ENCODE data around the gene TRAPPC10.

The TRAPPC10 gene

GRCh38 chr21:44002511-44002910 lies 9.6 kb upstream of the TRAPPC10 start:
- DNase-seq, result no peak
- no peak for TF ChIP-seq GATA1 (IDR thresholded peaks at IDR 0.05; ENCODE audit: low read depth, low read length)
- no peak for TF ChIP-seq POLR2A (IDR thresholded peaks at IDR 0.05; ENCODE audit: low read length)

GRCh38 chr21:44003307-44003966 lies 8.7 kb upstream of the TRAPPC10 start:
- TF ChIP-seq POLR2A (IDR thresholded peaks at IDR 0.05; ENCODE audit: low read length) (no peak), GATA1 (IDR thresholded peaks at IDR 0.05; ENCODE audit: low read depth, low read length) (no peak)
- no peak for DNase-seq

GRCh38 chr21:44005071-44005470 lies 7.0 kb upstream of the TRAPPC10 start:
- no peak for TF ChIP-seq GATA1 (IDR thresholded peaks at IDR 0.05; ENCODE audit: low read depth, low read length)
- TF ChIP-seq POLR2A (IDR thresholded peaks at IDR 0.05; ENCODE audit: low read length), result no peak

GRCh38 chr21:44005593-44005992 lies 6.5 kb upstream of the TRAPPC10 start:
- DNase-seq, result no peak
- TF ChIP-seq GATA1 (IDR thresholded peaks at IDR 0.05; ENCODE audit: low read depth, low read length) (no peak), POLR2A (IDR thresholded peaks at IDR 0.05; ENCODE audit: low read length) (no peak)

More at GRCh38 chr21:44005071-44005470, 7.0 kb upstream of the TRAPPC10 start:
- no peak for DNase-seq

DNA sequence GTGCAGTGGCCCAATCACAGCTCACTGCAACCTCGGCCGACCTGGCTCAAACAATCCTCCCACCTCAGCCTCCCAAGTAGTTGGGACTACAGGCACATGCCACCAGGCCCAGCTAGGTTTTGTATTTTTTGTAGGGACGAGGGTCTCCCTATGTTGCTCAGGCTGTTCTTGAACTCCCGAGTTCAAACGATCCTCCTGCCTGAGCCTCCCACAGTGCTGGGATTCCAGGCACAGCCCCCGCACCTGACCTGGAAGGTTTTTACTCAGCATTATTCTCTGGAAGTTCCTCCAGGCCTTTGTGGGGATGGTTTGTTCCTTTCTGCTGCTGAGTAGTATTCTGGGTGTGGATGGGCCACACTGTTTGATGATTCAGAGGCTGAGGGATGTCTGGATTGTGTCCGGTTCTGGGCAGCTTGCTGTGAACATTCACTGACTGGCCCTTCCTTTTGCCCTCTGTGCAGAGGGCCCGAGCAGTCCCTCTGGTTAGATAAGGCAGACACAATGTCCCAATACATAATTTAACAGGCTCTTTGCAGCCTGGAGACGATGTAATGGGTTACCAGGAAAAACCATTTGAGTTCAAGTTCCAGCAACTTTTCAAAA lies 6.0 kb upstream of the TRAPPC10 start:
- TF ChIP-seq GATA1 (IDR thresholded peaks at IDR 0.05; ENCODE audit: low read depth, low read length), result no peak
- no peak for TF ChIP-seq POLR2A (IDR thresholded peaks at IDR 0.05; ENCODE audit: low read length)
- no peak for DNase-seq

GRCh38 chr21:44006656-44007055 lies 5.5 kb upstream of the TRAPPC10 start:
- no peak for DNase-seq

GRCh38 chr21:44010429-44010828 lies 1.7 kb upstream of the TRAPPC10 start:
- TF ChIP-seq GATA1 (IDR thresholded peaks at IDR 0.05; ENCODE audit: low read depth, low read length) (no peak), POLR2A (IDR thresholded peaks at IDR 0.05; ENCODE audit: low read length) (no peak)
- DNase-seq, result no peak

More at GRCh38 chr21:44006656-44007055, 5.5 kb upstream of the TRAPPC10 start:
- TF ChIP-seq POLR2A (IDR thresholded peaks at IDR 0.05; ENCODE audit: low read length), result no peak
- TF ChIP-seq GATA1 (IDR thresholded peaks at IDR 0.05; ENCODE audit: low read depth, low read length), result no peak

GRCh38 chr21:44011123-44011522 lies 986 bp upstream of the TRAPPC10 start:
- no peak for DNase-seq
- TF ChIP-seq GATA1 (IDR thresholded peaks at IDR 0.05; ENCODE audit: low read depth, low read length), result no peak
- no peak for TF ChIP-seq POLR2A (IDR thresholded peaks at IDR 0.05; ENCODE audit: low read length)

DNA sequence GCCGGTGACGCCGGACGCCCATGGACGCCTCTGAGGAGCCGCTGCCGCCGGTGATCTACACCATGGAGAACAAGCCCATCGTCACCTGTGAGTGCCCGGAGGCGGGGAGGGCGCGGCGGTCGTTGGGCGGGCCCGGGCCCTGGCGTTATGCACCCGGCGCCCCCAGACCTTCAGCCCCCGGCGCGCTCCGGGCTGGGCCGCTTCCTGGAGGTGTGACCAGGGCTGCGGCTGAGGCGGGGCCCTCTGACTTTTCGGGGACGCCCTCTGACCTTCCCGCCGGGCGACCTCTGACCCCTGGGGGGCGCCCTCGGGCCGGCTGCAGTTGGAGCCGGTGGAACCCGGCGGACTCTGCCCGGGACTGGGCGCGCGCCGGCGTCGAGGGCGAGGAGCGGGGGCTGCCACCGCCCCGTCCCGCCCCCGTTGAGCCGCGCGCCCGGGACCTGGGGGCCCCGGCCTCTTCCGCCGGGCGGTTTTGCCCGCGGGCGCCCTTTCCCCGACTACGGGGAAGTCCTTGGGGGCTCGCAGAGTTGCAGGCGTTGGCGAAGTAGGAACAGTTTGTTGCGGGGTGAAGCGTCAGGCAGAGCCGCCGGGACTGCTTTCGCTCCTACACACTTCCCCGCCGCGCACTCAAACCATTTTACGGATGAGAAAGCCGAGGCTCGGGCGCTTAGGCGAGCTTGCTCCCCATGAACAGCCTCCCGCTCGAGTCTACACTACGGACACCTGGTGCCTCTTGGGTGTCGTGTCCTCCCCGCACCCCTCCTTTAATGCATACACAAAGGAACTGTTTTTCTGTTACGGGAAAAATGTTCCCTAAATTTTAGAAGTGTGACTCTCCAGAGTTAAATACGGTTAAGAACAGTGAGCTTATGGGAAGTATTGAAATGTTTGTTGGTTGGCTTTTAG lies 618 bp downstream of the TRAPPC10 start:
- TF ChIP-seq GATA1 (IDR thresholded peaks at IDR 0.05; ENCODE audit: low read depth, low read length) (no peak), POLR2A (IDR thresholded peaks at IDR 0.05; ENCODE audit: low read length) (peak; percentile 64)
- DNase-seq, result peak; percentile 89 to 92

DNA sequence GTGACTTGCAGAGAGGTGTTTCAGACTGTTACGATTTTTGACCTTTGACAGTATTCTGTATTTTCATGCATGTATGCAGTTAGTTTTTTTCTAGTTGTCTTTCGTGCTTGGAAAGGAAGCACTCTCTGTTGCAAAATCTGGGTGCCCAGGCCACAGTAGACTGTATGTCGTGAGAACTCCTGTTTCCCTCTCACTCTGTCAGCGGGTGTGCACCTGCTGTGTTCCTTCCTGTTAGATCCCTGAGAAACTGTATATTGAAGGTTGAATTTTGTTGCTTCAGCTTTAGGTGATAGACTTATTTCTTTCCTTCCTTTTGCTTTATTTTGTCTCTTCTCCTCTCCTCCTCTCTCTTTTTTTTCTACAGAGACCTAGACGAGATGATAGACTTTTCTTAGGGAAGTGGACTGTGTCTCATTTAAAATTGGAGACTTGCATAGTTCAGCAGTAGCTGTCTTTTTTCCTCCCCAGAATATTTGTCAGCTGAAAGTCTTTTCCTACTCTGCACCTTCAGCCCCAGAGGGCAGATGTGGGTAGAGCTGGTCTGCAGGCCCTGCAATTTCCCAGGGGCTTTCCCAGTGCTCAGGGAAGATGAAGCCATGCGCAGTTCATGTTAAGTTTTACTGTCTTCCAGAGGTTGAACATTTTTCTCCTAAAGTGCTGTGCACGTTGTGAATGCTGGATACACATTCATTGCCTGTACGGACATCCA lies 1.4 kb downstream of the TRAPPC10 start:
- peak; percentile 46 to 65 for DNase-seq
- TF ChIP-seq GATA1 (IDR thresholded peaks at IDR 0.05; ENCODE audit: low read depth, low read length), result no peak
- no peak for TF ChIP-seq POLR2A (IDR thresholded peaks at IDR 0.05; ENCODE audit: low read length)

DNA sequence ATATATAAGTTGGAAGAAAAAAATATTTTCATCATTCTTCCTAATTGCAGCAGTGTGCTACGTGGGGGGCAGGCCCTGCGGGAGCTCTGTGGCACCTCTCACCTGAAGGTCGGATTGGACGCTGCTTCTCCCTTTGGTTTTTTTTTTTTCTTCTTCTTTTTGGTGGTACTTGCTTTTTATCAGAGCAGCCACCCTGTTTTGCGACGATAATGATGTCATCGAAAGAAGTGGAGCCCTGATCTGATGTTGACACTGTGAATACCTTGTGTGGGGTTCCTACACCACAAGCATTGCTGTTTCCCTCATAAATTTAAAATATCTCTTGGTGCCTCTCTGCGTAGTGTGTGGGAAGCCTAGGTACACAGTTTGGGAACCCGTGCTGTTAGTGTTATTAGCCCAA lies 5.5 kb downstream of the TRAPPC10 start:
- TF ChIP-seq GATA1 (IDR thresholded peaks at IDR 0.05; ENCODE audit: low read depth, low read length) (no peak), POLR2A (IDR thresholded peaks at IDR 0.05; ENCODE audit: low read length) (no peak)
- DNase-seq, result peak; percentile 71 to 72

DNA sequence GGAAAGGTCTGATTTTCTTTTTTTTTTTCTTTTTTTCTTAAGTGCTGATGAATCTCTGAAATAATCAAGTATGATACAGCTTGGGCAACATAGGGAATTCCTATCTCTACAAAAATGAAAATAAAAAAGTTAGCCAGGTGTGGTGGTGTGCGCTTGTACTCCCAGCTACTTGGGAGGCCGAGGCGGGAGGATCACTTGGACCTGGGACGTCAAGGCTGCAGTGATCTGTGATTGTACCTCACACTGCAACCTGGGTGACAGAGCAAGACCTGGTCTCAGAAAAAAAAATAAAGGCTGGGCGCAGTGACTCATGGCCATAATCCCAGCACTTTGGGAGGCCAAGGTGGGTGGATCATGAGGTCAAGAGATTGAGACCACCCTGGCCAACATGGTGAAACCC lies 6.0 kb downstream of the TRAPPC10 start:
- no peak for TF ChIP-seq GATA1 (IDR thresholded peaks at IDR 0.05; ENCODE audit: low read depth, low read length)
- no peak for TF ChIP-seq POLR2A (IDR thresholded peaks at IDR 0.05; ENCODE audit: low read length)
- no peak for DNase-seq

GRCh38 chr21:44018813-44019567 lies 6.9 kb downstream of the TRAPPC10 start:
- TF ChIP-seq GATA1 (IDR thresholded peaks at IDR 0.05; ENCODE audit: low read depth, low read length) (no peak), POLR2A (IDR thresholded peaks at IDR 0.05; ENCODE audit: low read length) (no peak)
- DNase-seq, result no peak

Measured in erythroblast (primary cell).